C4-2B (cell line): ENCODE data around the gene SMCO1.

Experiments
- H3K27ac ChIP-seq: fragments of 450-650 bp; 2 replicates; pipeline ENCODE4 v1.5.1; 2017
- ZFX ChIP-seq: fragments of 450-650 bp; IDR thresholded peaks from 2 replicates; pipeline ENCODE4 v1.6.1; 2017
- TF ChIP-seq, protein P1 (sequence below): fragments of 450-650 bp; conservative IDR thresholded peaks from 2 replicates; pipeline ENCODE4 v1.5.1; 2017; ENCODE audit warnings: mild to moderate bottlenecking

SMCO1 gene

DNA sequence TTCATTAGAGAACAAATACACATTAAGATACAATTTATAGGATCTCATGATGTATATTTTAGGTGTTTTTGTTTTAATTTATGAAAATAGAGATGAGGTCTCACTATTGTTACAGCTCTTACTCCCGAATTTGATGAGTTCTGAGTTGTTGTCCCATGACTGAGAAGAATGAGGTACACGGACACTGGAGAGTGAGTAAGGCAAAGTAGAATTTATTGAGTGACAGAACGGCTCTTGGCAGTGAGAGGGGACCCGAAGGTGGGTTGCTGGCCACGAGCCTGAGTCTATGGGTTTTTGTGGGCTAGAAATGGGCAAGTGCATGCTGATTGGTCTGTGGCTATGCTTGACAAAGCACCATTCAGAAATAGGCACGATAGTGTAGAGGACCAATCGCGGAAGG, 8.5 kb downstream of the SMCO1 start:
- TF ChIP-seq, protein P1, sequence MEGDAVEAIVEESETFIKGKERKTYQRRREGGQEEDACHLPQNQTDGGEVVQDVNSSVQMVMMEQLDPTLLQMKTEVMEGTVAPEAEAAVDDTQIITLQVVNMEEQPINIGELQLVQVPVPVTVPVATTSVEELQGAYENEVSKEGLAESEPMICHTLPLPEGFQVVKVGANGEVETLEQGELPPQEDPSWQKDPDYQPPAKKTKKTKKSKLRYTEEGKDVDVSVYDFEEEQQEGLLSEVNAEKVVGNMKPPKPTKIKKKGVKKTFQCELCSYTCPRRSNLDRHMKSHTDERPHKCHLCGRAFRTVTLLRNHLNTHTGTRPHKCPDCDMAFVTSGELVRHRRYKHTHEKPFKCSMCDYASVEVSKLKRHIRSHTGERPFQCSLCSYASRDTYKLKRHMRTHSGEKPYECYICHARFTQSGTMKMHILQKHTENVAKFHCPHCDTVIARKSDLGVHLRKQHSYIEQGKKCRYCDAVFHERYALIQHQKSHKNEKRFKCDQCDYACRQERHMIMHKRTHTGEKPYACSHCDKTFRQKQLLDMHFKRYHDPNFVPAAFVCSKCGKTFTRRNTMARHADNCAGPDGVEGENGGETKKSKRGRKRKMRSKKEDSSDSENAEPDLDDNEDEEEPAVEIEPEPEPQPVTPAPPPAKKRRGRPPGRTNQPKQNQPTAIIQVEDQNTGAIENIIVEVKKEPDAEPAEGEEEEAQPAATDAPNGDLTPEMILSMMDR = no peak
- TF ChIP-seq ZFX = no peak

DNA sequence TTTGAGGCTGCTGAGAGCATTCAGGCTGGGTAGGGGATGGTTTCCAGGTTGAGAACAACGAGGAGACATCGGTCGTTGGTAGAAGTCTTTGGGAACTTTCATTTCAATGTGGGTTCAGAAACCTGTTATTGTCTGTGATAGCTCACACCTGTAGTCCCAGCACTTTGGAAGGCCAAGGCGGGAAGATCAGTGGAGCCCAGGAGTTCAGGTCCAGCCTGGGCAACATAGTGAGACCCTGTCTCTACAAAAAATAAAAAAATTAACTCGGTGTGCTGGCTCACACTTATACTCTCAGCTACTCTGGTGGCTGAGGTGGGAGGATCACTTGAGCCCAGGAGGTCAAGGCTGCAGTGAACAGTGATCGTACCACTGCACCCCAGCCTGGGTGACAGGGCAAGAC, 10.6 kb downstream of the SMCO1 start:
- TF ChIP-seq, protein P1 = no peak
- no peak for TF ChIP-seq ZFX
- peak overlapping the region; percentile 93; the same call in 1 of the 2 replicates for H3K27ac ChIP-seq

More for the DNA sequence above, 8.5 kb downstream of the SMCO1 start:
- H3K27ac ChIP-seq = no peak overlapping the region

DNA sequence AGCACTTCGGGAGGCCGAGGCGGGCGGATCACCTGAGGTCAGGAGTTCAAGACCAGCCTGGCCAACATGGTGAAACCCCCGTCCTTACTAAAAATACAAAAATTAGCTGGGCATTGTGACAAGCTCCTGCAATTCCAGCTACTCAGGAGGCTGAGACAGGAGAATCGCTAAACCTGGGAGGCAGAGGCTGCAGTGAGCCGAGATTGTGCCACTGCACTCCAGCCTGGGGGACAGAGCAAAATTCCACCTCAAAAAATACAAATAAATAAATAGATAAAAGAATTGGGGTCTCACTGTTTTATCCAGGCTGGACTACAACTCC, 11.1 kb downstream of the SMCO1 start:
- peak overlapping the region; percentile 93 for H3K27ac ChIP-seq

DNA sequence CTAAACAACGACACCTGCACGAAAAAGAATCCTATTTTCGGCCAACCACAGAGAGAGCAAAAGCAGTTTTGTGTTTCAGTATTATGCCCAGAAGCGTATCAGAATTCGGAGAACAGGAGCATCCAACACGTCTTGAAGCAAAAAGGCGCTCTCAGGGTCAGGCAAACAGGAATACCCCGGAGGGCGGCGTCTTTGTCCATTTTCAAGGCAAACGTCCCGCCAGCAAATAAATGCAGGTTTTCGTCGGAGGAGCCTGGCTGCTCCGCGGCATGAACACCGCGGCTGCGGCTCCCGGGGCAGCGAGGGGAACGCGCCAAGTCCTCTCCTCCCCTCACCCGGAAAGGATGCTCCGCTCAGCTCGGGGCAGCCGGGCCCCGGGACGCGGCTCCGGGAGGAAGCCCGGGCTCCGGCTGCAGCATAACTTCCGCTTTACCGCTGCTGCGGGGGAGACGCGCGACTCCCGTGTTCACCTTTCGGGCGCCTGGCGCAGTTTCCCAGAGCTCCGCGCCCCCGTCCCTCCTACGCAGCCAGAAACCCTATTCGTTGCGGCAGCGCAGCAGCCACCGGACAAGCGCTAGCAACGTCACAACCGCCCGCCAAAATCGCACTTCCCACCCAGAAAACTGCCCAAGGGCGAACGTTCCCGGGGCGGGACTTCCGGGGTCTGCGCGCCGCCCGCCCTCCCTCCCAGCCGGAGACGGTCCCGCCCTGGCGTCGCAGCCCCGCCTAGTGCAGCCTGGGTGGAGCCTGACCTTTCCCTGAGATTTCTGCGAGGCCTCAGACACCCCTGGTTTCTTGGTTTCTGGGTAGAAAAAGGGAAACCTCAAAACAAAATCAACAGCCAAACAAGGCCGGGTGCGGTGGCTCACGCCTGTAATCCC, 11.7 kb downstream of the SMCO1 start, which contains the start of gene RNF168:
TSS of gene RNF168 (minus strand) at position 573 of the 881 bp plus-strand sequence. CDS start 595 bp downstream, outside the sequence.
- TF ChIP-seq, protein P1 = no peak
- TF ChIP-seq ZFX = no peak
- peak within 1 kb of the TSS; percentile 93 for H3K27ac ChIP-seq

DNA sequence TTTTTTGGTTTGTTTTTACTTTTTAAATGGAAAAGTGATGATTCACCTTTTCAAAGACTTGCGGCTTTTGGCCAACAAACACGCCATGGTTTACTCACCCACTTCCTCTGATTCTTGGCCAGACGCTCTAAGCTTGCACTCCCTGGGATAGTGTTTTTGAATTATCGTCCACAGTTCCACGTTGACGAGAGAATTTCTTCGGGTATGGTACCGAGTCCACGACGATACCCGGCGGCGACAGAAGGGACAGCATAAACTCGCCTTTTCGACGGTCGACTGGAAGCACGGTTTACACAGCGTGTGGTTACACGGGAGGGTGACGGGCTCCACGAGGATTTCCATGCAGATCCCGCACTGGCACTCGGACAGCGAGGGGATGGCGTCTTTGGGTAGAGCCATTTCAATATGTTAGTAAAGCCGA, 12.4 kb downstream of the SMCO1 start:
- TF ChIP-seq ZFX = no peak
- TF ChIP-seq, protein P1 = no peak
- peak overlapping the region; percentile 93 for H3K27ac ChIP-seq

DNA sequence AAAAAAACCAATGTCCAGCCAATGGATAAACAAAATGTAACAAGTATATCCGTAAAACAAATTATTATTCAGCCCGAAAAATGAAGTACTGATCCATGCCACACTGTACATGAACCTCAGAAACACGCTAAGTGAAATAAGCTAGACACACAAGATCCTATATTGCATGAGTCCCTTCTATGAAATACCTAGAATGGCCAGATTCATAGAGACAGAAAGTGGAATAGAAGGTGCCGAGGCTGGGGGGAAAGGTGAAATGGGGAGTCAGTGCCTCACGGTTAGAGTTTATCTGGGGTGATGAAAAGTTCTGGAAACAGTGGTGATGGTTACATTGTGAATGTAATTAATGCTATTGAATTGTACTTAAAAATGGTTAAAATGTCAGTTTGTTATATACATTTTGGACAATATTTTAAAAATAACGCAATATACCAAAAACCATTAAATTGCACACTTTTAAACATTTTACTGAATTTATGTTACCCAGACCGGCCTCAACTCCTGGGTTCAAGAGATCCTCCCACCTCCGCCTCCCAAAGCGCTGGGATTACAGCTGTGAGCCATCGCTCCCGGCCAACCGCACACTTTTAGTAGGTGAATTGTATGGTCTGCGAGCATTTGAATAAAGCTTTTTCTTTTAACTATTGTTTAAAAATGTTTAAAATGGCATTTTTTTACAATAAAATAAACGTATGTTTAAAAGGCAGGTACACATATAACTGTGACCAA, 13.7 kb downstream of the SMCO1 start:
- TF ChIP-seq, protein P1 = no peak
- no peak for TF ChIP-seq ZFX
- H3K27ac ChIP-seq = peak overlapping the region; percentile 93

DNA sequence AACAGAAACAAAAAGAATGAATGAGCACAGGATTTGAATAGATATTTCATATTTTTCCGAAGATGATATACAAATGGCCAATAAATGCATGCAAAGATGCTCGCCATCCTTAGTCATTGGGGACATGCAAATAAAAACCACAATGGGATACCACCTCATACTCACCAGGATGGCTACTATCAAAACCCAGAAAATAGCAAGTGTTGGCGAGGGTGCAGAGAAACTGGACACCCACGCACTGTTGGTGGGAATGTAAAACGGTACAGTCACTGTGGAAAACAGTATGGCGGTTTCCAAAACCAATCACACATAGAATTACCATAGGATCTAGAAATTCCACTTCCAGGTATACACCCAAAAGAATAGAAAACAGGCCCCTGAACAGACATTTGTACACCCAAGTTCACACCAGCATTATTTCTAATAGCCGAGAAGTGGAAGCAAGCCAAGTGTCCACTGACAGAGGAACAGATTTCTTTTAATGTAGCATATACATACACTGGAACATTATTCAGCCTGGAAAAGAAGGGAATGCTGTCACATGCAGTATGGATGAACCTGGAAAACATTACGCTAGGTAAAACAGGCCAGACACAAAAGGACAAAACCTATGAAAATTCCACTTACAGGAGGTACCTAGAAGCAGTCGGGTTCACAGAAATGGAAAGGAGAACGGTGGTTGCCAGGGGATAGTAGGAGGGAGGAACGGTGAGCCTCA, 15.2 kb downstream of the SMCO1 start:
- peak overlapping the region; percentile 69 for H3K27ac ChIP-seq
- no peak for TF ChIP-seq ZFX
- TF ChIP-seq, protein P1 = no peak
